Esophagus muscularis mucosa (tissue), 4 donors: ENCODE results near the gene OR2H2.

Experiments
- EP300 ChIP-seq: sonication (generic); formaldehyde crosslinking; IDR thresholded peaks from one replicate; pipeline ENCODE4 v1.6.1; 2017; ENCODE audit warnings: antibody characterized with exemption
- POLR2A ChIP-seq: fragments of 450-650 bp; IDR thresholded peaks from one replicate; pipeline ENCODE4 v1.6.1; 2017; ENCODE audit warnings: antibody characterized with exemption, moderate library complexity, mild to moderate bottlenecking, low read depth
- POLR2AphosphoS5 ChIP-seq, 2 donors: sonication (generic); formaldehyde crosslinking; IDR thresholded peaks; one replicate each; pipeline ENCODE4 v1.6.1; 2017; ENCODE audit warnings: antibody characterized with exemption in 2 of 2
- TF ChIP-seq, protein P1 (sequence below), 3 experiments: fragments of 200-600 bp in 2 of 3; fragments of 450-650 bp in 1 of 3; sonication (generic) in 2 of 3; IDR thresholded peaks; one replicate each; pipeline ENCODE4 v1.5.1; 2017 to 2019; ENCODE audit warnings: antibody characterized with exemption in 3 of 3, mild to moderate bottlenecking in 2 of 3, moderate library complexity in 1 of 3

DNA sequence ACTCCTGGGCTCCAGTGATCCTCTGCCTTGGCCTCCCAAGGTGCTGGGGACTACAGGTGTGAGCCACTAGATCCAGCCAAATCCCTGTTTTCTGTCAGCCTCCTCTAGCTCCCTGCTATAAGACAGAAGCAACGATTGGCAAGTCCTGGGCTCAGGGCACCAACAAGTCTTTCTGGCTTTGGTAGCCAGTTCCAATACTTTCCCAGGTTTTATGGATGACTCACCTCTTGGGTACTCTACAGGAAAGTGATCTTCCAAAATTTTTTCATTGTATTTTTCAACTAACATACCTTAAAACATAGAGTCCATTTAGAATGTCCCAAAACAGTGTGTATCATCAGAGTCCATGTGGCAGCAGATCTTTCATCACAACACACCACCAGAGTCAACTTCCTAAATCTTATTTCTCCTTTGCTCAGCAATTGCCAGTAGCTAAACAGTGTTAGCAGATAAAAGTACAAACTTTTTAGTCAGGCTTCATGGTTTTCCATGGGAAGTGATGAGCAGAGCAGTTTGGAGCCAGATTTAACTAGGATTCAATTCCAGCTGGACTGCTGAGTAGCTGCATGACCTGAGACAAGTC, 34.7 kb downstream of the OR2H2 start:
- TF ChIP-seq, protein P1, sequence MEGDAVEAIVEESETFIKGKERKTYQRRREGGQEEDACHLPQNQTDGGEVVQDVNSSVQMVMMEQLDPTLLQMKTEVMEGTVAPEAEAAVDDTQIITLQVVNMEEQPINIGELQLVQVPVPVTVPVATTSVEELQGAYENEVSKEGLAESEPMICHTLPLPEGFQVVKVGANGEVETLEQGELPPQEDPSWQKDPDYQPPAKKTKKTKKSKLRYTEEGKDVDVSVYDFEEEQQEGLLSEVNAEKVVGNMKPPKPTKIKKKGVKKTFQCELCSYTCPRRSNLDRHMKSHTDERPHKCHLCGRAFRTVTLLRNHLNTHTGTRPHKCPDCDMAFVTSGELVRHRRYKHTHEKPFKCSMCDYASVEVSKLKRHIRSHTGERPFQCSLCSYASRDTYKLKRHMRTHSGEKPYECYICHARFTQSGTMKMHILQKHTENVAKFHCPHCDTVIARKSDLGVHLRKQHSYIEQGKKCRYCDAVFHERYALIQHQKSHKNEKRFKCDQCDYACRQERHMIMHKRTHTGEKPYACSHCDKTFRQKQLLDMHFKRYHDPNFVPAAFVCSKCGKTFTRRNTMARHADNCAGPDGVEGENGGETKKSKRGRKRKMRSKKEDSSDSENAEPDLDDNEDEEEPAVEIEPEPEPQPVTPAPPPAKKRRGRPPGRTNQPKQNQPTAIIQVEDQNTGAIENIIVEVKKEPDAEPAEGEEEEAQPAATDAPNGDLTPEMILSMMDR (IDR thresholded peaks at IDR 0.05) = no peak
- TF ChIP-seq EP300 (no peak), POLR2A (no peak), POLR2AphosphoS5 (IDR thresholded peaks at IDR 0.05) (no peak)
